IMR-90 (cell line): ENCODE measurements around the gene DCC. TPM values are rescaled to one million over a fixed set of nuclear protein-coding genes. Genes with fewer than 3 reads are reported as not detected.

Experiments
- ATAC-seq: fragments of 200-7000 bp; cut with Tn5 transposase; 2 replicates; pipeline ENCODE4 v1.9.1; 2020; ENCODE audit warnings: low read depth, mild to moderate bottlenecking, moderate library complexity
- BruUV-seq: library from RNA; stranded (reverse); fragments of 400-500 nt; replicated peaks from 2 replicates; lab custom pipeline; 2021; lab: Mats Ljungman, UMichigan
- CTCF ChIA-PET: fragments of 300-600 bp; formaldehyde crosslinking; extraction: SDS; loops from one replicate; lab custom pipeline; 2021; ENCODE audit warnings: antibody characterized with exemption; lab: Yijun Ruan, JAX
- POLR2A ChIA-PET: fragments of 300-600 bp; sonication (Branson Sonifier 250); formaldehyde crosslinking; loops from one replicate; lab custom pipeline; 2022; ENCODE audit warnings: antibody characterized with exemption; ENCODE audit not compliant: unreplicated experiment; lab: Charles Lee
- DNase-seq: peaks from one replicate; pipeline ENCODE4 v3.0.0; 2013
- H2AFZ ChIP-seq: replicated peaks from 2 replicates; pipeline ENCODE3; 2013; ENCODE audit warnings: low read length, mild to moderate bottlenecking; ENCODE audit not compliant: poor library complexity
- H2AK5ac ChIP-seq: 2 replicates; pipeline ENCODE4 v1.6.1; 2013; ENCODE audit warnings: low read depth, low read length, inconsistent platforms
- H2AK9ac ChIP-seq: replicated peaks from 2 replicates; pipeline ENCODE3; 2013; ENCODE audit warnings: mild to moderate bottlenecking, low read depth, low read length, moderate library complexity; ENCODE audit not compliant: poor library complexity
- H2BK120ac ChIP-seq: 2 replicates; pipeline ENCODE4 v1.6.1; 2013; ENCODE audit warnings: low read depth, low read length, inconsistent platforms
- H2BK15ac ChIP-seq: 3 replicates; pipeline ENCODE4 v1.6.1; 2013; ENCODE audit warnings: low read depth, low read length, inconsistent platforms
- H2BK20ac ChIP-seq: 2 replicates; pipeline ENCODE4 v1.6.1; 2013; ENCODE audit warnings: low read depth, mild to moderate bottlenecking, inconsistent platforms, low read length, moderate library complexity
- H2BK5ac ChIP-seq: 2 replicates; pipeline ENCODE4 v1.6.1; 2013; ENCODE audit warnings: mild to moderate bottlenecking, low read depth, low read length, inconsistent platforms; ENCODE audit not compliant: poor library complexity, severe bottlenecking
- H3K14ac ChIP-seq: replicated peaks from 2 replicates; pipeline ENCODE4 v1.6.1; 2013; ENCODE audit warnings: low read depth, low read length, inconsistent platforms
- H3K18ac ChIP-seq: 2 replicates; pipeline ENCODE4 v1.6.1; 2013; ENCODE audit warnings: low read depth, low read length, control low read depth
- H3K23ac ChIP-seq: 2 replicates; pipeline ENCODE4 v1.6.1; 2013; ENCODE audit warnings: low read depth, low read length, inconsistent platforms
- H3K27ac ChIP-seq: 2 replicates; pipeline ENCODE4 v1.5.1; 2013; ENCODE audit warnings: mild to moderate bottlenecking, control low read depth, low read length; ENCODE audit not compliant: insufficient read depth
- H3K27me3 ChIP-seq: 2 replicates; pipeline ENCODE4 v1.6.1; 2013; ENCODE audit warnings: low read length; ENCODE audit not compliant: control insufficient read depth, insufficient read depth
- H3K36me3 ChIP-seq: 2 replicates; pipeline ENCODE4 v1.6.1; 2013; ENCODE audit warnings: low read length, mixed read lengths; ENCODE audit not compliant: control insufficient read depth, insufficient read depth
- H3K4ac ChIP-seq: 2 replicates; pipeline ENCODE4 v1.6.1; 2013; ENCODE audit warnings: low read depth, low read length, inconsistent platforms
- H3K4me1 ChIP-seq: 2 replicates; pipeline ENCODE4 v1.6.1; 2013; ENCODE audit warnings: low read length, mixed read lengths; ENCODE audit not compliant: control insufficient read depth, insufficient read depth
- H3K4me2 ChIP-seq: 2 replicates; pipeline ENCODE4 v1.6.1; 2013; ENCODE audit warnings: low read depth, mild to moderate bottlenecking, control low read depth, low read length, moderate library complexity
- H3K4me3 ChIP-seq: 2 replicates; pipeline ENCODE4 v1.5.1; 2013; ENCODE audit warnings: low read depth, mild to moderate bottlenecking, control low read depth, low read length, moderate library complexity; ENCODE audit not compliant: insufficient read depth
- H3K56ac ChIP-seq: 2 replicates; pipeline ENCODE4 v1.6.1; 2013; ENCODE audit warnings: low read length, inconsistent platforms; ENCODE audit not compliant: insufficient read depth; ENCODE audit errors: extremely low read depth
- H3K79me1 ChIP-seq, 2 experiments: 2 replicates each; pipeline ENCODE4 v1.6.1; 2013; ENCODE audit warnings: low read length in 2 of 2, inconsistent platforms in 1 of 2, low read depth in 1 of 2
- H3K9ac ChIP-seq: 2 replicates; pipeline ENCODE4 v1.6.1; 2013; ENCODE audit warnings: low read depth, low read length, control low read depth
- H3K9me1 ChIP-seq: 2 replicates; pipeline ENCODE4 v1.6.1; 2013; ENCODE audit warnings: low read length, inconsistent platforms; ENCODE audit not compliant: insufficient read depth
- H3K9me3 ChIP-seq: 2 replicates; pipeline ENCODE4 v1.6.1; 2013; ENCODE audit warnings: low read length; ENCODE audit not compliant: control insufficient read depth, insufficient read depth
- H4K20me1 ChIP-seq: 2 replicates; pipeline ENCODE4 v1.6.1; 2013; ENCODE audit warnings: low read length, inconsistent platforms; ENCODE audit not compliant: insufficient read depth
- H4K5ac ChIP-seq: 2 replicates; pipeline ENCODE4 v1.6.1; 2013; ENCODE audit warnings: mild to moderate bottlenecking, low read depth, low read length, control low read depth
- H4K8ac ChIP-seq, 2 experiments: 2 replicates each; pipeline ENCODE4 v1.6.1; 2013; ENCODE audit warnings: low read depth in 2 of 2, low read length in 2 of 2, control low read depth in 1 of 2, inconsistent platforms in 1 of 2
- H4K91ac ChIP-seq: 2 replicates; pipeline ENCODE4 v1.6.1; 2013; ENCODE audit warnings: low read depth, low read length, inconsistent platforms; ENCODE audit not compliant: insufficient read depth
- BHLHE40 ChIP-seq: fragments of 150-350 bp; IDR thresholded peaks from 2 replicates; pipeline ENCODE4 v1.6.1; 2016; ENCODE audit warnings: mild to moderate bottlenecking, low read depth, low read length
- CEBPB ChIP-seq: IDR thresholded peaks from 2 replicates; pipeline ENCODE4 v1.6.1; 2012; ENCODE audit warnings: low read depth, low read length, improper control_type of control experiment
- FOS ChIP-seq: fragments of 150-350 bp; IDR thresholded peaks from 2 replicates; pipeline ENCODE4 v1.6.1; 2016; ENCODE audit warnings: low read depth, low read length
- MAFK ChIP-seq: IDR thresholded peaks from 2 replicates; pipeline ENCODE4 v1.6.1; 2012; ENCODE audit warnings: low read depth, low read length, improper control_type of control experiment
- dilution Hi-C: fragments of 300-500 bp; cut with HindIII; formaldehyde crosslinking; loops from one replicate; pipeline ENCODE4 v1.14.3; 2018; ENCODE audit warnings: low sequenced_read_pairs; ENCODE audit not compliant: unreplicated experiment
- in situ Hi-C: fragments of 300-500 bp; cut with MboI; formaldehyde crosslinking; loops from 3 replicates; pipeline ENCODE4 v1.14.3; 2019; ENCODE audit warnings: low sequenced_read_pairs, inconsistent platforms, mixed read lengths
- intact Hi-C: fragments of 100-400 bp; cut with micrococcal nuclease; formaldehyde crosslinking; loops from 2 replicates; pipeline ENCODE4 v1.10.0; 2022
- polyA plus RNA-seq, 3 experiments: library from polyadenylated mRNA; depleted of rRNA; stranded (reverse); fragments of >200 nt; gene quantifications; 2 replicates each; pipeline ENCODE4 v1.2.3, GENCODE V29; 2012; ENCODE audit warnings: low replicate concordance in 1 of 3
- total RNA-seq: library from RNA; depleted of rRNA; stranded (reverse); fragments of >200 nt; gene quantifications from 2 replicates; pipeline ENCODE4 v1.2.3, GENCODE V29; 2012

Gene DCC
- total and polyA plus RNA-seq, 2 of the 4 experiments (the other 2 are of a cell fraction), result 0.31 to 0.54 TPM

DNA sequence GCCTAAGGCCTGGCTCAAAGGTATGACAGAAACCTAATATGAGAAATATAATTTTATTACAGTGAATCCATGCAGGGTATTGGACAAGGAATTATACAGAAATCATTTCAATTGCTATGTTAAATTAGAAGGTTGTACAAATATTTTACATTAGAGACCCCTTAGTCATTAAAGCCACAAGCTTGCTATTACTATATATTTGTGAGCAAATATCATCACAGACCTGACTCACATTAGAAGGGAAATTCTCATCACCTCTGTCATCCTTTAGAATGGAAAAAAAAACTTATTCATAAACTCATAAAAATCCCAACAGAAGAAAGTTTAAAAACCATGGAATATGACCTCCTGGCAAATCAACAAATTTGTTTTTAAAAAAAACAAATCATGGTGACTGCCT is 277.9 kb downstream of the DCC start:
- H3K18ac ChIP-seq, result no peak overlapping the region
- H2BK20ac ChIP-seq, result no peak overlapping the region
- no peak overlapping the region for H3K23ac ChIP-seq
- H3K4me3 ChIP-seq, result no peak overlapping the region
- H4K5ac ChIP-seq, result no peak overlapping the region
- no peak overlapping the region for H3K27ac ChIP-seq
- H3K4ac ChIP-seq, result no peak overlapping the region
- BruUV-seq, result no TSS peak
- no peak for TF ChIP-seq CEBPB
- TF ChIP-seq MAFK, result no peak
- no peak for TF ChIP-seq BHLHE40
- no peak for TF ChIP-seq FOS
- H4K91ac ChIP-seq, result no peak overlapping the region
- no peaks in the 10 kb centered on the region for H4K20me1 ChIP-seq
- no peak overlapping the region for H2AK5ac ChIP-seq
- H2AK9ac ChIP-seq, result no peak overlapping the region
- intact Hi-C loops, result no loop called here
- no peak overlapping the region for H3K56ac ChIP-seq
- dilution Hi-C loops, result no loop called here
- no peaks in the 10 kb centered on the region for H3K36me3 ChIP-seq
- no peak overlapping the region for H2BK15ac ChIP-seq
- no peak overlapping the region for H3K14ac ChIP-seq
- no peak for ATAC-seq
- H3K27me3 ChIP-seq, result no peaks in the 10 kb centered on the region
- in situ Hi-C loops, result no loop called here
- H3K4me1 ChIP-seq, result no peaks in the 10 kb centered on the region
- no peaks in the 10 kb centered on the region for H3K9me1 ChIP-seq
- peaks cover 2% of the 10 kb centered on the region; the same call in 1 of the 2 replicates for H3K9me3 ChIP-seq
- ChIA-PET POLR2A (no interaction called here), CTCF (no interaction called here)
- no peak overlapping the region for H2AFZ ChIP-seq
- H3K9ac ChIP-seq, result no peak overlapping the region
- DNase-seq, result peak; percentile 51
- H3K4me2 ChIP-seq, result no peak overlapping the region
- no peak overlapping the region for H2BK120ac ChIP-seq
- H4K8ac ChIP-seq, result no peak overlapping the region
- no peaks in the 10 kb centered on the region for H3K79me1 ChIP-seq
- no peak overlapping the region for H2BK5ac ChIP-seq
